ENCODE results near the gene CNR2.

CNR2 gene

DNA sequence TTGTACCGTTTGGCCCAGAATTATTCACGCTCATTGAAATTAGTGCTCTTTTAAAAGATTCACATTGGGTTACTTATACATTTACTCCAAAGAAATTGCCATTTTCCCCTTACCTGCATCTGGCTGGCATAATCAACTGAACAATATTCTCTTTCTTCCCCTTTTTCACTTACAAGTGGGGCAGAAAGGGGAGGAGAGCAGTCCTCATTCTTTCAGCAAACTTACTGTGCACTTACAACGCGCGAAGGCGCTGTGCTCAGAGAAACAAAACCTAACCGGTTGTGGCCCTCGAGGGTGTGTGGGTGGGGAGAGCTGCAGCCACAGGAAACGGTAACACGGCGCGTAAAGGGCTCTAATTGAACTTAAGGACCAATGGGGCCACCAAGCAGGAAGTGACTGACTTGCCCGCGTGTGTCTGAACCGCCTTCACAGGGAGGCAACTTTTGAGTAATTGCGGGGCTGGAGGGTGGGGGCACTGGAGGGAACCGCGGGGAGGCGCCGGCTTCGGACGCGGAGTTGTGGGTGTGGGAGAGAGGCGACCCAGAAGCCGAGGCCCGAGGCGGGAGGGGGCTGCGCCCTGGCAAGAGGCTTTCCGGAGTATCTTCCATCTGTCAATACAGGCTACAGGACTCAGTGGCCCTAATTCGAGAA, 45.8 kb upstream of the CNR2 start (continued):
- TF ChIP-seq, protein P1, sequence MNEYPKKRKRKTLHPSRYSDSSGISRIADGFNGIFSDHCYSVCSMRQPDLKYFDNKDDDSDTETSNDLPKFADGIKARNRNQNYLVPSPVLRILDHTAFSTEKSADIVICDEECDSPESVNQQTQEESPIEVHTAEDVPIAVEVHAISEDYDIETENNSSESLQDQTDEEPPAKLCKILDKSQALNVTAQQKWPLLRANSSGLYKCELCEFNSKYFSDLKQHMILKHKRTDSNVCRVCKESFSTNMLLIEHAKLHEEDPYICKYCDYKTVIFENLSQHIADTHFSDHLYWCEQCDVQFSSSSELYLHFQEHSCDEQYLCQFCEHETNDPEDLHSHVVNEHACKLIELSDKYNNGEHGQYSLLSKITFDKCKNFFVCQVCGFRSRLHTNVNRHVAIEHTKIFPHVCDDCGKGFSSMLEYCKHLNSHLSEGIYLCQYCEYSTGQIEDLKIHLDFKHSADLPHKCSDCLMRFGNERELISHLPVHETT (tag by site-specific recombination; IDR thresholded peaks at IDR 0.05), result peak; percentile 18; the same call in 1 of the 2 replicates
- TF ChIP-seq ZNF362 (tag by site-specific recombination; IDR thresholded peaks at IDR 0.05) (no peak), ZBTB20 (tag by site-specific recombination; IDR thresholded peaks at IDR 0.05) (no peak; the same call in 1 of the 2 replicates), HOXD13 (CRISPR knock-in tag; IDR thresholded peaks at IDR 0.05; ENCODE audit: borderline replicate concordance) (0 out of 2 replicates have a peak, but pooled peaks have one; percentile 24), KLF16 (tag by site-specific recombination; IDR thresholded peaks at IDR 0.05) (no peak; the same call in 1 of the 2 replicates), ZNF341 (tag by site-specific recombination; IDR thresholded peaks at IDR 0.05; ENCODE audit: low read depth) (peak; percentile 98), GLIS2 (tag by site-specific recombination; IDR thresholded peaks at IDR 0.05) (peak; percentile 95), ZNF184 (tag by site-specific recombination; IDR thresholded peaks at IDR 0.05) (0 out of 2 replicates have a peak, but pooled peaks have one; percentile 17), ZNF843 (tag by site-specific recombination; IDR thresholded peaks at IDR 0.05) (peak; percentile 46; the same call in 1 of the 2 replicates), ZBTB8A (tag by site-specific recombination; IDR thresholded peaks at IDR 0.05) (peak; percentile 92), KLF9 (tag by site-specific recombination; IDR thresholded peaks at IDR 0.05; ENCODE audit: low read depth) (peak; percentile 61), YY1 (tag by site-specific recombination; IDR thresholded peaks at IDR 0.05) (no peak), ZNF660 (tag by site-specific recombination; IDR thresholded peaks at IDR 0.05) (0 out of 2 replicates have a peak, but pooled peaks have one; percentile 40), ZBTB10 (tag by site-specific recombination; IDR thresholded peaks at IDR 0.05) (peak; percentile 70; the same call in 1 of the 2 replicates), ZNF2 (tag by site-specific recombination; IDR thresholded peaks at IDR 0.05) (0 out of 2 replicates have a peak, but pooled peaks have one; percentile 31), ZNF266 (tag by site-specific recombination; IDR thresholded peaks at IDR 0.05; ENCODE audit: low read depth) (no peak), ZIC2 (tag by site-specific recombination; IDR thresholded peaks at IDR 0.05) (peak; percentile 63), OSR2 (tag by site-specific recombination; IDR thresholded peaks at IDR 0.05) (peak; percentile 47), ZEB2 (tag by site-specific recombination; IDR thresholded peaks at IDR 0.05) (0 out of 2 replicates have a peak, but pooled peaks have one; percentile 35), GLIS1 (tag by site-specific recombination; IDR thresholded peaks at IDR 0.05) (peak; percentile 77), KLF7 (tag by site-specific recombination; IDR thresholded peaks at IDR 0.05; ENCODE audit: borderline replicate concordance) (0 out of 2 replicates have a peak, but pooled peaks have one; percentile 41), EGR2 (tag by site-specific recombination; IDR thresholded peaks at IDR 0.05; ENCODE audit: low read depth) (peak; percentile 81), ZFP69B (tag by site-specific recombination; IDR thresholded peaks at IDR 0.05) (peak; percentile 82), ZNF501 (tag by site-specific recombination; IDR thresholded peaks at IDR 0.05) (peak; percentile 72), ZNF398 (tag by site-specific recombination; IDR thresholded peaks at IDR 0.05) (peak; percentile 93), ZBTB7A (tag by site-specific recombination; IDR thresholded peaks at IDR 0.05; ENCODE audit: low read depth) (no peak), ZNF600 (tag by site-specific recombination; IDR thresholded peaks at IDR 0.05) (peak; percentile 96), SP7 (tag by site-specific recombination; IDR thresholded peaks at IDR 0.05) (peak; percentile 66)
- TF ChIP-seq, protein P2, sequence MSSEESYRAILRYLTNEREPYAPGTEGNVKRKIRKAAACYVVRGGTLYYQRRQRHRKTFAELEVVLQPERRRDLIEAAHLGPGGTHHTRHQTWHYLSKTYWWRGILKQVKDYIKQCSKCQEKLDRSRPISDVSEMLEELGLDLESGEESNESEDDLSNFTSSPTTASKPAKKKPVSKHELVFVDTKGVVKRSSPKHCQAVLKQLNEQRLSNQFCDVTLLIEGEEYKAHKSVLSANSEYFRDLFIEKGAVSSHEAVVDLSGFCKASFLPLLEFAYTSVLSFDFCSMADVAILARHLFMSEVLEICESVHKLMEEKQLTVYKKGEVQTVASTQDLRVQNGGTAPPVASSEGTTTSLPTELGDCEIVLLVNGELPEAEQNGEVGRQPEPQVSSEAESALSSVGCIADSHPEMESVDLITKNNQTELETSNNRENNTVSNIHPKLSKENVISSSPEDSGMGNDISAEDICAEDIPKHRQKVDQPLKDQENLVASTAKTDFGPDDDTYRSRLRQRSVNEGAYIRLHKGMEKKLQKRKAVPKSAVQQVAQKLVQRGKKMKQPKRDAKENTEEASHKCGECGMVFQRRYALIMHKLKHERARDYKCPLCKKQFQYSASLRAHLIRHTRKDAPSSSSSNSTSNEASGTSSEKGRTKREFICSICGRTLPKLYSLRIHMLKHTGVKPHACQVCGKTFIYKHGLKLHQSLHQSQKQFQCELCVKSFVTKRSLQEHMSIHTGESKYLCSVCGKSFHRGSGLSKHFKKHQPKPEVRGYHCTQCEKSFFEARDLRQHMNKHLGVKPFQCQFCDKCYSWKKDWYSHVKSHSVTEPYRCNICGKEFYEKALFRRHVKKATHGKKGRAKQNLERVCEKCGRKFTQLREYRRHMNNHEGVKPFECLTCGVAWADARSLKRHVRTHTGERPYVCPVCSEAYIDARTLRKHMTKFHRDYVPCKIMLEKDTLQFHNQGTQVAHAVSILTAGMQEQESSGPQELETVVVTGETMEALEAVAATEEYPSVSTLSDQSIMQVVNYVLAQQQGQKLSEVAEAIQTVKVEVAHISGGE (tag by site-specific recombination; conservative IDR thresholded peaks at IDR 0.05; ENCODE audit: low read depth), result peak; percentile 74

All from HEK293 (cell line).